ENCODE measurements around the gene TP53BP2. TPM values are rescaled to one million over a fixed set of nuclear protein-coding genes. Genes with fewer than 3 reads are reported as not detected.

Gene TP53BP2
- total RNA-seq, 4 donors from 2014 or later: 31.7 to 196 (median 58.2) TPM

DNA sequence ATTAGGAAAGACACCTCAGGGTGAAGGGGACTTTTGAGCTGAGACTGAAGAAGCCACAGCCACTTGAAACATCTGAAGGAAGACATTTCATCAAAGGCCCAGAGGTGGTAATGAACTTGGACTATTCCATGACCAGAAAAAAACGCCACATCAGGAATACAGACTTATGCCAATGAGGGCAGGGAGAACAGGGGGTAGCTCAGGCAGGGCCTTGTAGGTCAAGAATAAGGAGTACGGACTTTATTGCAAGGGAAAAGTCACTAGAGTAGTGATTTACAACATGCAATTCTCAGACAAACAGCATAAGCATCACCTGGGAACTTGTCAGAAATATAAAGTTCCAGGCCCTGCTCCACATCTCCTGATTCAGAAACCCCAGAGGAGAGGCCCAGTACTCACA lies 11.8 kb downstream of the TP53BP2 start:
- Histone ChIP-seq H3K4me1 (peaks cover 0 to 17% (median 6%) of the 10 kb centered on the region in 4 donors), H3K36me3 (no peaks in the 10 kb centered on the region), H3K9me3 (no peaks in the 10 kb centered on the region), H3K4me3 (no peak overlapping the region), H3K27ac (peak overlapping the region in 1 of 4 donors; percentile 27), H3K27me3 (no peaks in the 10 kb centered on the region)
- TF ChIP-seq, protein P1, sequence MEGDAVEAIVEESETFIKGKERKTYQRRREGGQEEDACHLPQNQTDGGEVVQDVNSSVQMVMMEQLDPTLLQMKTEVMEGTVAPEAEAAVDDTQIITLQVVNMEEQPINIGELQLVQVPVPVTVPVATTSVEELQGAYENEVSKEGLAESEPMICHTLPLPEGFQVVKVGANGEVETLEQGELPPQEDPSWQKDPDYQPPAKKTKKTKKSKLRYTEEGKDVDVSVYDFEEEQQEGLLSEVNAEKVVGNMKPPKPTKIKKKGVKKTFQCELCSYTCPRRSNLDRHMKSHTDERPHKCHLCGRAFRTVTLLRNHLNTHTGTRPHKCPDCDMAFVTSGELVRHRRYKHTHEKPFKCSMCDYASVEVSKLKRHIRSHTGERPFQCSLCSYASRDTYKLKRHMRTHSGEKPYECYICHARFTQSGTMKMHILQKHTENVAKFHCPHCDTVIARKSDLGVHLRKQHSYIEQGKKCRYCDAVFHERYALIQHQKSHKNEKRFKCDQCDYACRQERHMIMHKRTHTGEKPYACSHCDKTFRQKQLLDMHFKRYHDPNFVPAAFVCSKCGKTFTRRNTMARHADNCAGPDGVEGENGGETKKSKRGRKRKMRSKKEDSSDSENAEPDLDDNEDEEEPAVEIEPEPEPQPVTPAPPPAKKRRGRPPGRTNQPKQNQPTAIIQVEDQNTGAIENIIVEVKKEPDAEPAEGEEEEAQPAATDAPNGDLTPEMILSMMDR (IDR thresholded peaks at IDR 0.05): no peak
- no peak for TF ChIP-seq POLR2A (IDR thresholded peaks at IDR 0.05)
- no peak for DNase-seq

DNA sequence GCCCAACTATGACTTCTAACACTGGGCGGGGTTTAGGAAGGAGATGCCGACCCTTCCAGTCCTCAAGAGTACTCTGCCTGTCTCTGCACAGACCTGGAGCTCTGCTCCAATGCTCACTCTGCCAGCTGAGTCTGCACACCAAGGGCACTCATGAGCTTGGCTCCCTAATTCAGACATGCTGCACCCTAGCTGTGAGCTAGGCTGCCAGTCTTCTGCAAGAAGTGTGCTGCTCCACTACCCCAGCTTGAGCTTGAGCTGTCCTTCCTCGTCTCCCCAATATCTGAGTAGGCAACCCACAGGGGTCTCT lies 13.2 kb downstream of the TP53BP2 start:
- Histone ChIP-seq H3K9me3 (no peaks in the 10 kb centered on the region), H3K4me1 (peaks cover 0 to 12% (median 6%) of the 10 kb centered on the region in 4 donors), H3K27ac (peak overlapping the region in 3 of 4 donors; percentile 12 to 55 (median 45)), H3K27me3 (no peaks in the 10 kb centered on the region), H3K4me3 (no peak overlapping the region), H3K36me3 (no peaks in the 10 kb centered on the region)
- DNase-seq: peak in 1 of 3 donors; percentile 34
- TF ChIP-seq POLR2A (IDR thresholded peaks at IDR 0.05): no peak
- TF ChIP-seq, protein P1 (IDR thresholded peaks at IDR 0.05): no peak

DNA sequence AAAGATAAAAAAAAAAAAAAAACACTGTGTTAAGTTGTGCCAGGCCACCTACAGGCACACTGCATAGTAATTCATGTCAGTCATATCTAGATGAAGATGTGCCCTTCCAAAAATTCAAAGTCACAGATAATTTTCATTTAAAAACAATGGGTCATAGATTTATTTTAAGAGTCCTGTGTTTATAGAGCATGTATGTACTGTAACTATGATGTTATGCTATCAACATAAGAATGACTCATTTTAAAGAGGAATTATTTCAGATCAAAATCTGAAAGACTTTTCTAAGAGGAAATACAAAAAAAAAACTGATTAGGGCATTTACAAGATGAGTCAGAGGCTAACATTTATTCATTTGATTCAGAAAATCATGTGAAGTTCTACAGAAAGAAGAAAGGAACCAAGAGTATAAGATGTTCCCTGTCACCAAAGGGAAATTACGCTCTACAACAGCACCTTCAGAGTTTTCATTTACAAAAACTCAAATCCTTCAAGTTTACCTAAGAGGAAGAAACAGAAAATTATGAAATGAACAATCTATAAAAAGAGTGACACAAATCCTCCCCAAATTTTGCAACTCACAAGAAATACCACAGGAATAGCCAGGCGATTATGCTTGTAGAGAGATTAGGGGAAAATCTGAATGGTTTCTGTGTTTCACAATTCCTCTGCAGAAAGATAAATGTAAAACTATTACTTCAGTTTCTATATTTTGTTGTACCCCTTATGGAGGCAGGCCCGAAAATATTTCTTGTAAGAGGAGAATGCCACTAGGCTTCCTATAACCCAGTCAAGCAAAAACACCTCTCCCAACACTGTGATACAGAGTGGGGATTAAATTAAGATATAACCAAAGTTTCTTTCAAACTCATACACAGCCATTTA lies 13.8 kb downstream of the TP53BP2 start:
- Histone ChIP-seq H3K9me3 (no peaks in the 10 kb centered on the region), H3K4me1 (peaks cover 0 to 12% (median 3%) of the 10 kb centered on the region in 4 donors), H3K36me3 (no peaks in the 10 kb centered on the region), H3K27ac (peak overlapping the region in 3 of 4 donors; percentile 12 to 55 (median 45)), H3K4me3 (no peak overlapping the region), H3K27me3 (no peaks in the 10 kb centered on the region)
- no peak for TF ChIP-seq POLR2A (IDR thresholded peaks at IDR 0.05)
- TF ChIP-seq, protein P1 (IDR thresholded peaks at IDR 0.05): no peak
- DNase-seq: no peak

DNA sequence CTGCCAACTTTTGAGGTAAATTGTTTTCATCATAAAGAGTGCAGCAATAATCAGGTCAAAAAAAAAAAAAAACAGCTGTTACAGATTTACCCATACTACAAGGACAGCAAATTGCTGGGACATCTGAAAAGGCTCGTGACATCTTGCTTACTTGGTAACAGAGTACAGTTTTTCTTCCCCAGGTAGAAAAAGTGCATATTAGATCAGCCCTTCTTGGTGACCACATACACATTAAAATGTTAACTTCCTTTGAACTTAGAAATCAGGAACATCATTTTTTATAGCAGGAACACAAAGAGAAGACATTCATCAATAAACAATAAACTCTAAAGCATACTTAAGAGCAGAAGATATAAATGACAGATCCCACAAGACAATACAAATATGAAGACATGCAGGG lies 16.1 kb downstream of the TP53BP2 start:
- Histone ChIP-seq H3K36me3 (no peaks in the 10 kb centered on the region), H3K27ac (no peak overlapping the region), H3K4me1 (peaks cover 0 to 17% (median 0%) of the 10 kb centered on the region in 4 donors), H3K27me3 (no peaks in the 10 kb centered on the region), H3K9me3 (no peaks in the 10 kb centered on the region), H3K4me3 (no peak overlapping the region)
- DNase-seq: no peak
- TF ChIP-seq POLR2A (IDR thresholded peaks at IDR 0.05): no peak
- TF ChIP-seq, protein P1 (IDR thresholded peaks at IDR 0.05): no peak

DNA sequence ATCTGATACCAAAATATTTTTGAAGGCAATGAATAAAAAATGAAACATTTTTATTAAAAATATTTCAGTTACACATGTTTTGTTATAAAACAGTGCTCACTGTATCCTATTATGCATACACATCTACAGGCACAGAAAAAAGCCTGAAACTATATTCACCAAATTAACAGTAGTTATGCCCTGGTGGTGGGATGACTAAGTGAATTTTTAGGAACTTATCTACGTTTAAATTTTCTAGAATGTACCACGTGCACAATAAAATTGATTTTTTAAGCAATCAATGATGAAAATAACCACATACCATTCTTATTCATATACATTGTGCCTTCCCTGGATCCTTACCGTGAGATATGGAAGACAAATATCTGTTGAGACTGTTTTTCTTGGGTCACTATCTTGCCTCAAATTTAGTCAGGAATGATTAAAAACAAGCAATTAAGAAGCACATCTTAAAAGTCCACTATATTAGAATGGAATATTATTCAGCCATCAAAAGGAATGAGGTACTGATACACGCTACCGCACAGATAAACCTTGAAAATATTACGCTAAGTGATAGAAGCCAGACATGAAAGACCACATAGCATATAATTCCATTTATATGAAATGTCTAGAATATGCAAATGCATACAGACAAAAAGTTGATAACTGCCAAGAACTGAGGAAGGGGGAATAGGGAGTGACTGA lies 17.4 kb downstream of the TP53BP2 start:
- TF ChIP-seq, protein P1 (IDR thresholded peaks at IDR 0.05): no peak
- no peak for TF ChIP-seq POLR2A (IDR thresholded peaks at IDR 0.05)
- H3K9me3 ChIP-seq: no peaks in the 10 kb centered on the region
- DNase-seq: no peak
- H3K36me3 ChIP-seq: no peaks in the 10 kb centered on the region
- no peak overlapping the region for H3K27ac ChIP-seq
- H3K27me3 ChIP-seq: no peaks in the 10 kb centered on the region
- H3K4me1 ChIP-seq: peaks cover 0 to 17% (median 0%) of the 10 kb centered on the region in 4 donors
- no peak overlapping the region for H3K4me3 ChIP-seq

All from Peyer's patch (tissue), 4 donors.